ENCODE measurements around the gene RAET1E.
"Not testable (repeated sequence)": the region's sequence is repeated elsewhere in the genome, so short reads cannot be mapped to it uniquely, and the experiment has no call there.

Gene RAET1E

DNA sequence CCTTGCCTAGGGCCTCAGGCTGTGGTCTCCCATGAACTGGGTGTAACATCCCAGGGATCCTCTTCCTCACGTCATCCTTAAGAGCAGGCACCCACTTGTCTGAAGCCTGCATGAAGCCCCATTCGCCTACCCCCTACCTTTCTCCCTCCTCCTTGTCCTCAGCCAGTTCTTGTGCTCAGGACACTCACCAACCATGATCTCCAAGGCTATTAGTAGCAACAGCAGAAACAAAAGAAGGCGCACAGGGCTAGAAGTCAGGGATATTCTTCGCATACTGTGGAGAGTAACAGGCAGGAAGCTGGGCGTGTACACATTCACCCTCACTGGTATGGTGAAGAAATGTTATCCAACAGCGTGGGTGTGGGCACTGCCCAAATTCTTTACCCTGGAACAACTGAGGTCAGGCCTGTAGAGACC, 7.3 kb downstream of the RAET1E start:
- DNase-seq (ENCODE audit: low read depth), result no peak

GRCh38 chr6:149889326-149889725, 8.6 kb downstream of the RAET1E start:
- DNase-seq (ENCODE audit: low read depth), result no peak

GRCh38 chr6:149888659-149889058, 9.3 kb downstream of the RAET1E start:
- no peak for DNase-seq (ENCODE audit: low read depth)

DNA sequence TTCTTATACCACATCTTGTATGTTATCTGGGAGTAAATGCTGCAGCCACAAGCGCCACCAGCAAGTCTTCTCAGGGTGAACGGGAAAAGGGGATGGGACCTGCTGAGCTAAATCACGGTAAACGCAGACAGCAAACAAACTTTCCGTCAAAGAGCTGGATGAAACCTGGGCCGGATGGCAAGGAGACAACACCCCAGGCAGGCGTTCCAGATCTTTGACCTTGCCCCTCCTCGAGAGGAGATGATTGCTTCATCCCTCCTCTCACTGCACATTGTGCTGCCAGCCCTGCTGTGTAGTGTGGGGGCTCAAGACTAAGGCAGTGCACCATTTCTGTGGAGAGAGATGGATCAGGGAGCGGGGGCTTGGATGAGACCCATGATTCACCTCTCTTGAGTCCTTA, 9.8 kb downstream of the RAET1E start:
- DNase-seq (ENCODE audit: low read depth), result no peak

DNA sequence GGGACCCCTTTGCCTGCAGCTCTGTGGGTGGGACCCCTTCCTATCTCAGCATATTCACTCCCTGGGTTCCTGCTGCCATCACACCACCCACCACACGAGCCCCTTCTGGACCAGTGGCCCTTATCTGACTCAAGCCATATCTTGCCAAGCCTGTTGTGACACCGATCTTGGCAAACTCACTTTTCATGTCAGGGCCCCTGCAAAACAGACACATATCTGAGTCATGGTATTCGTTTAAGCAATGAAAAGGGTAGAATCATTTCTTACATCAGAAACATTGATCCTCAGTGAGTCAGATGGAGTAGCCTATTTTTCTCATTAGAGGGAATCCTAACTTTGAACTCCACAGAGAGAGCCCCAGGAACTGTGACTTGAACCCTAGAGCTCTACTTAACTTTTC, 10.6 kb downstream of the RAET1E start:
- no peak for DNase-seq (ENCODE audit: low read depth)

DNA sequence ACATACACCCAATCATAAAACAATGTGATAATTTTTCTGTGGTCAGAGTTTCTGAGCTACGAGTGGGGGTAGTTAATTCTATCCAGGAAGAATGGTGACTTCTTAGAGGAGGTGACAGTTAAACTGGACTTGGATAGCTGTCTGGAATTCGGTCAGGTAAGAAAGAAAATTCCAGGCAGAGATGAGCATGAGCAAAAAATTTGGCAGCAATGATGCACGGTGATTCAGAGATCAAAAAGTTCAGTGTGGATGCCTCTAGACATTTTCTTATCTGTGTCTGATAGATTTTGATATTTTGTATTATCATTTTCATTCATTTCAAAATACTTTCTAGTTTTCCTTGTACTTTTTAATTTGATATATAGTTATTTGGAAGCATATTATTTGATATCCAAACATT, 12.0 kb downstream of the RAET1E start:
- DNase-seq (ENCODE audit: low read depth), result no peak

- DNase-seq (ENCODE audit: low read depth), result no peak
Measured at GRCh38 chr6:149884617-149885016, 13.3 kb downstream of the RAET1E start.

DNA sequence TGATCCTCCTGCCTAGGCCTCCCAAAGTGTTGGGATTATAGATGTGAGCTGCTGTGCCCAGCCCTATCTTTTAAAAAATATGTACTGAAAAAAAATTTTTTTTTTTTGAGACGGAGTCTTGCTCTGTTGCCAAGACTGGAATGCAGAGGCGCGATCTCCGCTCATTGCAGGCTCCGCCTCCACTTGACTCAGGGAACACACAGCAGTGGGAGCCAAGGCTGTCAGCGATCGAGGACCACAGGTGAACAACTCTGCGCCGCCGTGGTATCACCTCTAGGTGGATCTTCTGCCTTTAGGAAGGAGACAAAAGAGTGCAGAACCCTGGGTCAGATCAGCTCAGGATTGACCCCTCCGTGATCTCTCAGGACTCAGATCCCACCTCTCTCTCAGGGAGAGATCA, 13.7 kb downstream of the RAET1E start:
- DNase-seq (ENCODE audit: low read depth), result no peak

- no peak for DNase-seq (ENCODE audit: low read depth)
Measured at GRCh38 chr6:149881860-149882259, 16.1 kb downstream of the RAET1E start.

DNA sequence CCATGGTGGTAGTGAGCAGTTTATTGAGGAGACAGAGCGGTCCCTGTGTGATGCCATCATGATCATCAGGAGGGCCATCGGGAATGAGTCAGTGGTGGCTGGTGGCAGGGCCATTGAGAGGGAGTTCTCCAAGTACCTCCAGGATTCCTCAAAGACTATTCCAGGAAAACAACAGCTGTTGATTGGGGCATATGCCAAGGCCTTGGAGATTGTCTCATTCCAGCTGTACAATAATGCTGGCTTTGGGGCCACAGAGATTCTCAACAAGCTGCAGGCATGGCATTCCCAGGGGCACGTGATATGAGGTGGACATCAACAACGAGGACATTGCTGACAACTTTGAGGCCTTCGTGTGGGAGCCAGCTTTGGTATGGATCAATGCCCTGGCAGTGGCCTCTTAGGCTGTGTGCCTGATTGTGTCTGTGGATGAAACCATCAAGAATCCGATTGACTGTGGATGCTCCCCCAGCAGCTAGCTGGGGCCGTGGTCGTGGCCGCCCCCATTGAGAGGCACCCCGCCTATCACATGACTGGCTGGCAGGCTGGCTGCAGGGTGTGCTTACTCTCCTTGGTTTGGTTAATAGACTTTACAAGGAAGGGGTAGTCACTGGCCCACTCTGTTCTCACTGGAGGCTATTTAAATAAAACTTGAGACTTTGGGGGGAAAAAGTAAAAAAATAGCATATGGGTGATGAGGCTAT, 16.7 kb downstream of the RAET1E start:
- no peak for DNase-seq (ENCODE audit: low read depth)

DNA sequence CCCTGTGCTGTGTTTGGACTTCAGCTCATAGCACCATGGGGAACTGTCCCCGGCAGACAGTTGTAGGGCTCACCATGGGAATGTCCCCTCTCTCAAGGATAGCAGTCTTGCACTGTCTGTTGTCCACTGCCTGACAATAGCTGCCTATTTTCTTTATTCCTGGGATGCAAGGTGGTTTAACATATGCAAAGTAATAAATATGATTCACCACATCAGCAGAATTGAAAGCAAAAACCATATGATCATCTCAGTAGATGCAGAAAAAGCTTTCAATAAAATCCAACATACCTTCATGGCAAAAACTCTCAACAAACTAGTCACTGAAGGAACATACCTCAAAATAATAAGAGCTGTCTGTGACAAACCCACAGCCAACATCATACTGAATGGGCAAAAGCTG, 20.3 kb downstream of the RAET1E start:
- no peak for DNase-seq (ENCODE audit: low read depth)

- no peak for DNase-seq (ENCODE audit: low read depth)
Measured at GRCh38 chr6:149876241-149876933, 21.5 kb downstream of the RAET1E start.

- DNase-seq (ENCODE audit: low read depth), result no peak
Measured at GRCh38 chr6:149872233-149872632, 25.7 kb downstream of the RAET1E start.

- DNase-seq (ENCODE audit: low read depth), result no peak
Measured at GRCh38 chr6:149871182-149871581, 26.7 kb downstream of the RAET1E start.

DNA sequence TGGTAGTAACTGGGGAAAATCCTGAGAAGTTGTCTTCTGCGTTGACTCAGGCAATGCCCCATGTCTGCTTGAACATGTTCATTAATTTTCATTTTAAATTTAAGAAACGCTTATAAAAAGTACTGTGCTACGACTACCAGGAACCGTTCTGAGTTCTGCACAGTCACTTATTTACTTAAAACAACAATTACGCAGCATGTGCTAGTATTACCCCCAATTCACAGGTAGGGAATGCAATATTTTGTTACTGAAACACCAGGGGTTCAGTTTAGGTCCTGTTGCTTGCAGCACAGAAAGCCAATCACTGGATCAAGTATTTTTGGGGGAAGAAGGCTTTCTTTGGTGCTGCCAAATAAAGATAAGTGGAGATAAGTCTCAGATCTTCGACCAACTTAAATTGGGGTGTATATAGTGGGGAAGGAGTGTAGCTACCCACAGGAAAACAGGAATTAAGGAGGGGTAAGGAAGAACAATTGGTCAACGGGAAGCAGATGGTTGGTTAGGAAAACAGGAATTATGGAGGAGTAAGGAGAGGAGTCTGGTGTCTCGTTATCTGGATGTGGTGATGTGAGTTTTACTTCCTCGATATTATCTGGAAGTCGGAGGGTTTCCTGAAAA, 28.5 kb downstream of the RAET1E start:
- no peak for DNase-seq (ENCODE audit: low read depth)

DNA sequence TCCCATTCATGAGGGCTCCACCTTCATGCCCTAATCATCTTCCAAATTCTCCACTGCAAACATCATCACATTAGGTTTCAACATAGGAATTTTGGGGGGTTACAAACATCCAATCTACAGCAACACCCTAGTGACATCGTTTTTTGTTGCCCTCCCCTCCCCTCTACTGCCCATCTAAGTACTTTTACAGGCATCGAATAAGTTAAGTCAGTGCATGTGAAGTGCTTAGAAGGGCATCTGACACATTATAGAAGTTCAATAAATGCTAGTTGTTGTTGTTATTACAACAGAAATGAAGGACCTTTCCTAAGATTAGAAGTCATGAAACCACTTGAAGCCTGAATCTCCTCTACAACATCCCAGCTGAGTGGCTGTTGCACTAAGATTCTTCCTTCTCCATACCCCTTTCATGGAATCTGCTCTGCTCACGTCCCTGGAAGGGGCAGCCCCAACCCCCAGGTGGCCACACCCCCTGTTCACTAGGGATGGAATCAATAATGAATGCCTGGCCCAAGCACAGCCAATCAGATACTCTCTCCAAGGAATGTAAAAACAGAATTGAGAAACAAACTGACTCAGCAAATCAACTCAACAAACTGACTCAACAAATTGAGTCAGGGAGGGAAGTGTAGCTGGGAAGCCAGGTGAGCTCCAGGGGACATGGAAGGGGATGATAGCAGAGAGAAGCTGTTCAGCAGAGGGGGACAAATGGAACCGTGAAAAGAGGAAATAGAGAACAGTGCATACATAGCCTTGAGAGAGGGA, 29.9 kb downstream of the RAET1E start:
- DNase-seq (ENCODE audit: low read depth), result no peak

GRCh38 chr6:149864578-149865535, 33.1 kb downstream of the RAET1E start:
- DNase-seq (ENCODE audit: low read depth), result no peak

DNA sequence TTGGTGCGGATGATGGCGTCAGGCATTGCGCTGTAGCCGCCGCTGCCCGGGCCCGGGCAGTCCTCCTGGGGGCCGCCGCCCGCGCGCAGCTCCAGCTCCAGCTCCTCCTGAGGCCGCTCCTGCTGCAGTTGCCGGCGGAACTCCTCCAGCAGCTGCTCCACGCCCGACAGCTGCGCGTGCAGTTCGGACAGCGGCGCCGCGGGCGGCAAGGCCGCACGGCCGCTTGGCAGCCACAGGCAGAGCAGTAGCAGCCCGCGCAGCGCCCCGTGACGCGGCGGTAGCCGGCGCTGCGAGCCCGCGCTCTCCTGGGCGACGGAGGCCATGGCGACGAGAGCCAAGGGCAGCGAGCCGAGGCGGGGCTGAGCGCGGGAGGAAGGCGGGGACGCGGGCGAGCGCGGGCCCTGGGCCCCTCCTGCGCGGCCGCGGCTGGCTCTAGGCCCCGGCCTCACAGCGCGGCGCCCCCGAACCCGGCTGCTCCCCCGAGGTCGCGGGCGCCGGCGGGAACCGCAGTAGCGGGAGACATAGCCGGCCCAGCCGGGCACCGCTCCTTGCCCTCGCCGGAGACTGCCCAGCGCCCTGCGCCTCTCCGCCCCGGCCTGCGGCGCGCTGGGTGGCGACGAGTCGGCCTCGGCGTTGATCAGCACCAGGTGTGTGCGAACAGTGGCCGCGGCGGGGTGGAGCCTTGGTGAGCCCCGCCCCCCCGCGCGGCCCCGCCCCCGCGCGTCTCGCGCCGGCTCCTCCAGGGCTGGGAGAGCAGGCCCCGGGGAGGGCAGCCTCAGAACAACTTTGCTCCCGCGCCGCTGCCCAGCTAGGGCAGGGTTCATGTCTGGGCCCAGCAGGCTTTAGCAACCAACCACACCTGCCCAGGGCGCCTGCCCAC, 34.0 kb downstream of the RAET1E start, which contains the start of gene LRP11:
Gene LRP11, minus strand, starts transcription at position 662 of the 880 bp plus-strand sequence. Its CDS starts 339 bp downstream, at position 323.
- DNase-seq (ENCODE audit: low read depth), result peak; percentile 77

GRCh38 chr6:149862922-149863697, 34.8 kb downstream of the RAET1E start:
- peak; percentile 11 for DNase-seq (ENCODE audit: low read depth)

DNA sequence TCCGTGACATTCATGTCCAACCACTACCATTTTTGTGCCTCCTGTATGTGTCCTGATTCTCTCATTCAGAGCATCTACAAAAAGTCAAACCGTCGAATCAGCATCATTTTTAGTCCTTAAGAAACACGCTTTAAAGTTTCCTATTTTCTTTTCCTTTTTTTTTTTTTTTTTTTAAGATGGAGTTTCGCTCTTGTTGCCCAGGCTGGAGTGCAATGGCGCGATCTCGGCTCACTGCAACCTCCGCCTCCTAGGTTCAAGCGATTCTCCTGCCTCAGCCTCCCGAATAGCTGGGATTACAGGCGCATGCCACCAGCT, 35.5 kb downstream of the RAET1E start:
- DNase-seq (ENCODE audit: low read depth), result not testable (repeated sequence)

All from activated T-cell treated with anti-CD3 and anti-CD28 coated beads for 1 hour (primary cell).